ENCODE measurements around the gene KRT80. TPM values are rescaled to one million over a fixed set of nuclear protein-coding genes. Genes with fewer than 3 reads are reported as not detected.

KRT80 gene
- total RNA-seq, 1 donor from 2014 or later = 8.6 TPM

DNA sequence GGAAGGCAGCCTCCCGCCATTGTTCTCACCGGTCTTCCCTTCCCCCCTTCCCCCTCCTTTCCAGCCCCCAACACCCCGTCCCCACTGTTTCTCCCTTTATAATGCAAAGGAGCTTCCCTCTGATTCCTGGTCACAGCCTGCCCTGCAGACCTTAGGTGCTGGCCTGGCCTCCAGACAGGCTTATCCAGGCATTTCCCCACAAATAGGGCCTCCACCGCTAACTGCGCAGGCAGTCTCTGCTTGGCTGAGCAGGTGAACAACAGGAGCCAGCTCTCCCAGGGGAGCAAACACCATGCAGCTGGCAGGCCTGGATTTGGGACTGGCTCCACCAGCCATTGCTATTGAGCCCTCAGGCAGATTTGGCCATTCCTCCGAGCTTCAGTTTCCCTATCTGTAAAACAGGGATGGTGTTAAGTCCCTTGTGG, 66.3 kb downstream of the KRT80 start:
- H3K36me3 ChIP-seq = no peaks in the 10 kb centered on the region
- intact Hi-C loops (cut with DNase I) = no loop called here
- no peak overlapping the region for H3K4me3 ChIP-seq
- peaks cover 17% of the 10 kb centered on the region for H3K4me1 ChIP-seq
- no peaks in the 10 kb centered on the region for H3K9me3 ChIP-seq
- TF ChIP-seq CTCF (IDR thresholded peaks at IDR 0.05) = no peak
- DNase-seq = peak; percentile 31
- H3K27ac ChIP-seq = peak overlapping the region; percentile 85
- ATAC-seq = no peak
- no peaks in the 10 kb centered on the region for H3K27me3 ChIP-seq

- Histone ChIP-seq H3K27me3 (no peaks in the 10 kb centered on the region), H3K9me3 (no peaks in the 10 kb centered on the region), H3K36me3 (no peaks in the 10 kb centered on the region), H3K4me1 (peaks cover 27% of the 10 kb centered on the region), H3K4me3 (no peak overlapping the region), H3K27ac (no peak overlapping the region)
- ATAC-seq (no peak), DNase-seq (peak; percentile 56)
- intact Hi-C loops (cut with DNase I) = no loop called here
- no peak for TF ChIP-seq CTCF (IDR thresholded peaks at IDR 0.05)
Observed at GRCh38 chr12:52123487-52124186, 68.2 kb downstream of the KRT80 start.

DNA sequence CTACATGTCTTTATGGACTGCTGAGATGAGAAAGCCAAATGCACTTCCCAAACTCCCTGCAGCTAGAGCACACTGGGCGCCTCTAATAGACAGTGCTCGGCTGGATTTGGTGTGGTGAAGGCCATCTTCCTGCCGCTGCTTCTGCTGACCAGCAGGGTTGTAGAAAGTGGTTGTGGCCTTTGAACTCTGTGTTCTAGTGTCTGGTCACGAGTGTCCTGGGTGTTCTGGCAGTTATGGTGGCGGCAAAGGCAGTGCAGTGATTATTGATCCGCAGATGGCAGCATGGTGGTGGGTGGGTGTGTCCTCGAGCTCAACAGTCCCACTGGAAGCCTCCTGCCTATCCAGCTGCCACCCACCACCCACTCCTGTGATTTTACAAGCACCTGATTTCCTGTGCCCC, 68.9 kb downstream of the KRT80 start:
- DNase-seq (peak; percentile 36), ATAC-seq (no peak)
- no peak overlapping the region for H3K4me3 ChIP-seq
- intact Hi-C loops (cut with DNase I) = no loop called here
- no peaks in the 10 kb centered on the region for H3K27me3 ChIP-seq
- peaks cover 26% of the 10 kb centered on the region for H3K4me1 ChIP-seq
- no peak overlapping the region for H3K27ac ChIP-seq
- H3K36me3 ChIP-seq = no peaks in the 10 kb centered on the region
- TF ChIP-seq CTCF (IDR thresholded peaks at IDR 0.05) = no peak
- no peaks in the 10 kb centered on the region for H3K9me3 ChIP-seq

GRCh38 chr12:52122540-52122871, 69.3 kb downstream of the KRT80 start:
- Histone ChIP-seq H3K4me1 (peaks cover 22% of the 10 kb centered on the region), H3K9me3 (no peaks in the 10 kb centered on the region), H3K27me3 (no peaks in the 10 kb centered on the region), H3K27ac (no peak overlapping the region), H3K36me3 (no peaks in the 10 kb centered on the region), H3K4me3 (no peak overlapping the region)
- intact Hi-C loops (cut with DNase I) = no loop called here
- DNase-seq (no peak), ATAC-seq (no peak)
- TF ChIP-seq CTCF (IDR thresholded peaks at IDR 0.05) = no peak

DNA sequence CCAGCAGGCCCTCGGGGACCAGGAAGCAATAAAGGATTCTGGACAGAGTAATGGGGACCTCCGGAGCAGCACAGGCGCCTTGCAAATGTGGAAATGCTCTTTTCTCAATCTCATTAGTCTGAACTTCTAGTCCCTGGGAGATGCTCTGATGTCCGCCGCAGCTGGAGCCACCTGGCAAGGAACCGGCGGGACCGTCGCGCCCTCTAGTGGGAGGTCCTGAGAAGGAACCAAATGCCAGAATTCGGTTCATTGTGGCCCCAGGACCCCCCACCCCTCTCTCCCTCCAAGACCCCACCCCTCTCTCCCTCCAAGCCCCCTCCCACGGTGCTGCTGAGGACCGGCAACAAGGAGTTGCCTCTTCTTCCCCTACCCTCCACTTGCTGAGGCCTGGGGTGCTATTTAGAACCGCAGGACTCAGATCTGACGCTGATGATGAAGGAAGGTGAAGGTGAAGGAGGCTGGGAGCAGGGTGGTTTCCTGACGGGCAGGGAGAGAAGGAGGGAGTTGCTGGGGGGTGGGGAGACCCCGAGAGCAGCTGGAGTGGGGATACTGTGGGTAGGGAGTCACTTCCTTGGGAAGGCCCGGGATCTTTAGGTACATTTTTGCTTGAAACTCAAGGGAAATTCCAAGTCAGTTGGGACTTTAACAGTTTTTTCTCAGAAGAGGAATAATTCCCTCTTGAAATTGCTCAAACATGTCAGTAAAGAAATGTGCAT, 69.8 kb downstream of the KRT80 start:
- peak; percentile 78 for TF ChIP-seq CTCF (IDR thresholded peaks at IDR 0.05)
- no peak overlapping the region for H3K4me3 ChIP-seq
- DNase-seq = peak; percentile 82
- H3K27ac ChIP-seq = no peak overlapping the region
- H3K4me1 ChIP-seq = peaks cover 18% of the 10 kb centered on the region
- intact Hi-C loops (cut with DNase I) = no loop called here
- no peaks in the 10 kb centered on the region for H3K27me3 ChIP-seq
- no peaks in the 10 kb centered on the region for H3K36me3 ChIP-seq
- H3K9me3 ChIP-seq = no peaks in the 10 kb centered on the region
- peak; percentile 66 for ATAC-seq

Data from upper lobe of right lung (tissue), 1 donor.